Activated CD8-positive, alpha-beta memory T cell treated with anti-CD3 and anti-CD28 coated beads for 48 hours (primary cell): ENCODE results near the gene RGS6.
A peak's percentile ranks its signal among the peaks of the same experiment; 100 is the strongest.

Experiments used
- DNase-seq, 3 experiments: peaks; one replicate each; pipeline ENCODE4 v3.0.0-alpha.2; 2020; ENCODE audit warnings: low read depth in 2 of 3, low spot score in 2 of 3

Gene RGS6

GRCh38 chr14:72070458-72070857 is 138.2 kb downstream of the RGS6 start:
- DNase-seq, result no peak

GRCh38 chr14:72075649-72076334 is 143.6 kb downstream of the RGS6 start:
- no peak for DNase-seq

- DNase-seq, result no peak
These were observed 148.9 kb downstream of the RGS6 start for GRCh38 chr14:72081137-72081536.

GRCh38 chr14:72084935-72085334 is 152.7 kb downstream of the RGS6 start:
- DNase-seq, result no peak

- no peak for DNase-seq
These were observed 157.4 kb downstream of the RGS6 start for GRCh38 chr14:72089625-72090024.

- no peak for DNase-seq
These were observed 162.8 kb downstream of the RGS6 start for GRCh38 chr14:72094844-72095582.

GRCh38 chr14:72097173-72097783 is 165.0 kb downstream of the RGS6 start:
- DNase-seq, result no peak

GRCh38 chr14:72098210-72098609 is 166.0 kb downstream of the RGS6 start:
- DNase-seq, result no peak

GRCh38 chr14:72099566-72099965 is 167.3 kb downstream of the RGS6 start:
- DNase-seq, result no peak

- peak; percentile 7 to 30 (median 30) for DNase-seq
These were observed 171.9 kb downstream of the RGS6 start for GRCh38 chr14:72104011-72104613.

- no peak for DNase-seq
These were observed 179.7 kb downstream of the RGS6 start for GRCh38 chr14:72111911-72112310.

- no peak for DNase-seq
These were observed 186.6 kb downstream of the RGS6 start for GRCh38 chr14:72118841-72119240.

GRCh38 chr14:72120315-72120714 is 188.1 kb downstream of the RGS6 start:
- no peak for DNase-seq

GRCh38 chr14:72123755-72124154 is 191.5 kb downstream of the RGS6 start:
- DNase-seq, result no peak

- no peak for DNase-seq
These were observed 191.9 kb downstream of the RGS6 start for GRCh38 chr14:72124171-72124570.

- no peak for DNase-seq
These were observed 193.9 kb downstream of the RGS6 start for GRCh38 chr14:72126091-72126490.

GRCh38 chr14:72126561-72126960 is 194.3 kb downstream of the RGS6 start:
- DNase-seq, result no peak

GRCh38 chr14:72128629-72129028 is 196.4 kb downstream of the RGS6 start:
- no peak for DNase-seq

- DNase-seq, result no peak
These were observed 197.1 kb downstream of the RGS6 start for GRCh38 chr14:72129291-72129690.

GRCh38 chr14:72141084-72141483 is 208.9 kb downstream of the RGS6 start:
- no peak for DNase-seq

- no peak for DNase-seq
These were observed 210.1 kb downstream of the RGS6 start for GRCh38 chr14:72142328-72142727.

- no peak for DNase-seq
These were observed 214.0 kb downstream of the RGS6 start for GRCh38 chr14:72146241-72146640.
